GM12874 (cell line): ENCODE measurements around the gene TBX1.

ENCODE experiments used
- TF ChIP-seq, protein P1 (sequence below): IDR thresholded peaks from 2 replicates; pipeline ENCODE4 v1.5.1; 2011; ENCODE audit warnings: low read depth, mild to moderate bottlenecking, control low read depth, low read length, moderate library complexity; ENCODE audit not compliant: insufficient read depth

The TBX1 gene

DNA sequence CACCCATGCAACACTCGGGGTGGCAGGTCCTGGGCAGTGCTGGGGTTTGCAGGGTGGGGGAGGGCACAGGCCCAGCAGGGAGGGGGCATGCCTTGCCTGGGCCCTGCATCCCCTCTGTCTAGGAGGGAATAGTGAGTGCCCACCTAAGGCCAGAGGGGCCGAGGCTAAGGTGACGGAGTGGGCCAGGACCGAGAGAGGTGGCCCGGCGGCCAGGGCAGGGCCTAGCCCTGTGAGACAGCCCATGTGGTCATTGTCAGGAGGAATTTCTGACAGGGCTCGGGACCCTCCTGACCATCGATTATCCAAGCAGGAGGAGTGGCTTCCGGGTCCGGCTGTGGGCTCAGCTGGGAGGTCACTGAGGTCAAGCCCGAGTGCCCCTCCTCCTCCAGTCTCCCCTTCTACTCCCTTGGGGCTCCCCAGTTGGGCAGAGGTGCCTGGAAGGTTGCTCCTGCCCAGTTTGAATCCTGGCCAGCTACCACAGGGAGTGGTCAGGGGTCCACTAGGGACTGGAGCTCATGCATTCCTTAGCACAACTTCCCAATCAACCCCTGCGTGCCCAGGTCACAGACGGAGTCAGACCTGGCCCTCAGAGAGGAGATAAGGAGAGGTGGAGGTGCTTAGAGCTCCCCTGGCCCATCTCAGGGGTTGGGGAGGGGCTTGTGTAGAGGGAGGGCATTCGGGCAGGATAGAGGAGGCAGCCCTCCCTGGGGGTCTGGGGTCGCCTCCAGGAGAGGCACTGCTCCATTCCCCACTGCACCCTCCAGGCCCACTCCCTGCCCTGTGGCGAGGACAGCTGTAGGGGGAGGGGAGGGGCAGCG is 22.5 kb upstream of the TBX1 start:
- TF ChIP-seq, protein P1, sequence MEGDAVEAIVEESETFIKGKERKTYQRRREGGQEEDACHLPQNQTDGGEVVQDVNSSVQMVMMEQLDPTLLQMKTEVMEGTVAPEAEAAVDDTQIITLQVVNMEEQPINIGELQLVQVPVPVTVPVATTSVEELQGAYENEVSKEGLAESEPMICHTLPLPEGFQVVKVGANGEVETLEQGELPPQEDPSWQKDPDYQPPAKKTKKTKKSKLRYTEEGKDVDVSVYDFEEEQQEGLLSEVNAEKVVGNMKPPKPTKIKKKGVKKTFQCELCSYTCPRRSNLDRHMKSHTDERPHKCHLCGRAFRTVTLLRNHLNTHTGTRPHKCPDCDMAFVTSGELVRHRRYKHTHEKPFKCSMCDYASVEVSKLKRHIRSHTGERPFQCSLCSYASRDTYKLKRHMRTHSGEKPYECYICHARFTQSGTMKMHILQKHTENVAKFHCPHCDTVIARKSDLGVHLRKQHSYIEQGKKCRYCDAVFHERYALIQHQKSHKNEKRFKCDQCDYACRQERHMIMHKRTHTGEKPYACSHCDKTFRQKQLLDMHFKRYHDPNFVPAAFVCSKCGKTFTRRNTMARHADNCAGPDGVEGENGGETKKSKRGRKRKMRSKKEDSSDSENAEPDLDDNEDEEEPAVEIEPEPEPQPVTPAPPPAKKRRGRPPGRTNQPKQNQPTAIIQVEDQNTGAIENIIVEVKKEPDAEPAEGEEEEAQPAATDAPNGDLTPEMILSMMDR, result no peak

DNA sequence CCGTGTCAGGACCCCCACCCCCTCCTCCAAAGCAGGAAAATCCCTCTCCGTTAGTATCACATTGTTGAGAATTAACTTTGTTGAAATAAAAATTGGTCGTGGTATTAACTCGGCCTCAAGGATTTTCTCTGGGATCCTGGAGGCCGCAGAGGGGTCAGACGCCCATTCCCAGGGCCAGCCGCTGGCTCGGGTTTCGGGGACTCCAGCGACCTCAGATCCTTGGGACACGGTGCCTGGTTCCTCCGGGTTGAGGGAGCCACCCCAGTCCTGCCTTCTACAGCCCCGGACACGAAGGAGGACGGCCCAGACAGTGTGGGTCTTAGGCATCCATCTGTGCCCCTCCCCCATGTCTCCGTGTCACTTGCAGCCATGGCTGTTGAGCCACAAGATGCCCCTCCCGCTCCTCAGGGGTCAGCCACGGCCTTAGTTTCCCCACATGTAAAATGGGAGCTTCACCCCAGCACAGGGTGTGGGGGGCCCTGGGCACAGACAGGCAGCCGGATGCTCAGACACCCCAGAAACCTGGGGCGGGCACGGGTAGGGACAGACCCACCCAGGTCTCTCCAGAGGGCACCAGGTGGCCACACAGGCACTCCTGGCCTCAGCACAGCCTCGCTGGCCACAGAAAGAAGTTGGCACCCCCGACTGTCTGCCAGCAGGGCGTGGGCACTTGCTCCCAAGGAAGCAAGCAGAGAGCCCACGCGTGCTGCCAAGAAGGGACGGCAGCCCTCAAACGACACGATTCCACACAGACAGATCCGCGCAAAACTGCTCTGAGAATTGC is 21.7 kb upstream of the TBX1 start:
- TF ChIP-seq, protein P1, result no peak

DNA sequence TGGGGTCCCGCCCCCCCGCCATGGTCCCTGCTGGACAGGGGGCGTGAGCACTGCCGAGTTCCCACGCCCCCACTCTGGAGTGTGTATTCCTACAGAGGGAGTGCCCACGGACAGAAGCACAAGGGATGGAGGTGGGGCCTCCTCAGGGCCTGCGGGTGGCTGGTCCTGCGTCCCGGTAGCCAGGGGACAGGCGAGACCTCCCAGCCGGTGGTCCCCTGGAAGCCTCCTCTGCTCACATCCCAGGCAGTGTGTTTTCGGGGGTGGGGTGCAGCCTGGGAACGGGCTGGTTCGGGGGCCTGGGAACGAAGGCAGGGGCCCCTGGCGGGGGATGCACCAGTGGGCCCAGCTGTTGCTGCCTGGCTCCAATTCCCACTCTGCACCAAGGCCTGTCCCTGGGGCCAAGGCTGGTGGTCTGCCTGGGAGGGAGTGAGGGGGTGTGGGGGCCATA is 21.1 kb upstream of the TBX1 start:
- TF ChIP-seq, protein P1, result no peak

DNA sequence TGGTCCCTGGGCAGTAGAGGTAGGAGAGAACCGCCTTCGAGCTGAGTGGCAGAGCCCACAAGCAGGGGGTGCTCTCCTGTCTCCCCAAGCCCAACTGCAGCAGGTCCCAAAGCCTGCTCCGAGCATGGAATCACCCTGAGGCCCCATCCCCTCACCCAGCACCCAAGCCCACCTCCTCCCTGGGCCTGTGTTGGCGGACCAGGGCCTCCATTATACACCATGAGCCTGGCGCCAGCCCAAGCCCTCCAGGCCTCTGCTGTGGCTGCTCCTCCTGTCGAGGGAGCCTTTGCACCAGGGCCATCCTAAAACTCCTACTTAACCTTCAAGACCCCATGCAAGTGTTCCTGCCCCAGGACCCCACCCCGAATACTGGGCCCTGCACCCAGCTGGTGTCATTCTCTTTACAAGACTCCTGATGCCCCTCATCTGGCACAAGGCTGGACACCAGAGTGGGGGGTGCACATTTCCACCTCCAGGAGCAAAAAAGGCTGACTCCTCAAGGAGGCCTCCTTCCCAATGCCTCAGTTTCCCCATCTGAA is 20.6 kb upstream of the TBX1 start:
- TF ChIP-seq, protein P1, result no peak

DNA sequence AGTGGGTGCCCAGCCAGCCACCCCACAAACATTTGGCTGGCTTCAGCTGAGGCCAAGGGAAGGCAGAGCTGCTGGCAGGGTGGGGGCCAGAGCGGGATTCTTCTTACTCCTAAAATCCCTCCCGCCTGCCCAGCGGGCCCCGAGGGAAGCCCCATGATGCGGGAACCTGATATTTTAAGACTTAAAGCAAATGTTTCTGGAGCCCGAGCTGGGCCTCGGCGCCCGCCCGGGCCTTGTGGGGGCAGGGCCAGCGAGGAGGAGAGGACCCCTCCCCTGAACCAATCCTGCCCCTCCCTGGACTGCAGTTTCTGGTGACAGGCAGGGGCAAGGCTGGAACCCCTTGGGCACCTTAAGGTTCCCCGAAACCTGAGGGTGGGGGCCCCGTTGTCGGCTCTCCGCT is 20.0 kb upstream of the TBX1 start:
- TF ChIP-seq, protein P1, result no peak

DNA sequence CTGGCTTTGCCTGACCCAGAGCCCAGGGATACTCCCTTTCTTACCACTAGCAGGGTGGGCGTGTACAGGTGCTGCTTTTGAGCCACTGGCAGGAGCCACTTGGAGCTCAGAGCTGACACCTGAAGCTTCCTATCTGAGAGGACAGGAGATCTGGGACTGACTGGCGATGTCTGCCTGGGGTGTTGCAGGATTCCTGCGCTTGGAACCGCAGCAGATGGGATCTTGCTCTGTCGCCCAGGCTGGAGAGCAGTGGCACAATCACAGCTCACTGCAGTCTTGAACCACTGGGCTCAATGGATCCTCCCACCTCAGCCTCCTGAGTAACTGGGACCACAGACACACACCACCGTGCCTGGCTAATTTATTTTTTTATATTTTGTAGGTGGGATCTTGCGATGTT is 19.5 kb upstream of the TBX1 start:
- TF ChIP-seq, protein P1, result no peak

DNA sequence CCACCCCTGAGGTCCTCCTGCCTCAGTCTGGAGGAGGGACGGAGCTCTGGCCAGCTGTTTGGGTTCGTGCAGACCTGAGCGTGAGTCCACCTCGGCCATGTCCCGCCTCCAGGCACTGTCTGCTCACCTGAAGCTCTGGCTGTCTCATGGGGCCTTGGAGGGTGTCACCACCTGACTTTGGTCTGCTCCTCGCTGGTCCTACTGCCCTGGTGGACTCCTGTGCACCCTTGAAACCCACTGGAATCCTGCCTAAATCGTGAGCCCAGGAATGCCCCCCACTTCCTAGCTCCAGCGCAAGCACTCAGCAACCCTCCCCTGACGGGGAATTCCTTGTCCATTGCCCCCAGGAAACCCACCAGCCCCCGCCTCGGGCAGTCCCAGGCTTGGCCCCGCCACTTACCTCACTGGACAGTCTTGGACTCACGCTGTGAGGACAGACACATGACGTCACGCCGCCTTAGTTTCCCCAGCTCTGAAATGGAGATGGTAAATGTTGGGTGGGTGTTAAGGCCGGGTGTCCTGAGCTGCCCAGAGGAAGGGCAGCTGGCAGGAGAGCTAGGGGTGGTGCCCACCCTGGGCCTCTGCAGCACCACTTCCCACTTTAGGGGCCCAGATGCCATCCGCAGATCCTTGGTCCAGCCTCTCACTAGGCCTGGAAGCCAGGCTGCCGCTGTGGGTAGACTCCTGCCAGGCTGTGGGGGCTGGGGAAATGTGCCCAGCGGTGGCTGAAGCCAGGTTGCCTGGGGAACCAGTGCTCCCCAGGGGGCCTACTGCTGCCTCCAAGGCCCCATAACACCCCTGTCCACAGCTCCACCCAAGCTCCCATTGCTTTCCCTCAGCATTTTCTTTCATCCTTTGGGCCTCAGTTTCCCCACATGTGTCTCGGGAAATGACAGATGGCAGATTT is 18.2 kb upstream of the TBX1 start:
- TF ChIP-seq, protein P1, result no peak
